GM18517 (cell line): Measurements from ENCODE around the gene MYO7B.

Source experiments
- ATAC-seq: cut with Tn5 transposase; IDR thresholded peaks from one replicate; pipeline ENCODE4 v1.9.1; 2021; ENCODE audit warnings: mild to moderate bottlenecking, moderate library complexity; ENCODE audit not compliant: unreplicated experiment

The MYO7B gene

GRCh38 chr2:127535422-127535901, at the start of gene MYO7B:
Gene MYO7B (plus strand): TSS chr2:127535683. CDS start chr2:127559723, 24,040 bp downstream.
- no peak for ATAC-seq

GRCh38 chr2:127485694-127486071, 49.8 kb upstream of the MYO7B start:
- no peak for ATAC-seq

GRCh38 chr2:127486247-127487058, 49.0 kb upstream of the MYO7B start:
- ATAC-seq, result no peak

- ATAC-seq, result no peak
These were observed 45.2 kb upstream of the MYO7B start for GRCh38 chr2:127490283-127490682.

- ATAC-seq, result no peak
These were observed 37.1 kb upstream of the MYO7B start for GRCh38 chr2:127498386-127498785.

GRCh38 chr2:127503491-127503890, 32.0 kb upstream of the MYO7B start:
- ATAC-seq, result no peak

- no peak for ATAC-seq
These were observed 30.7 kb upstream of the MYO7B start for GRCh38 chr2:127504552-127505430.

- no peak for ATAC-seq
These were observed 29.0 kb upstream of the MYO7B start for GRCh38 chr2:127506510-127506909.

GRCh38 chr2:127508023-127508630, 27.4 kb upstream of the MYO7B start:
- no peak for ATAC-seq

GRCh38 chr2:127508631-127509034, 26.9 kb upstream of the MYO7B start:
- no peak for ATAC-seq

GRCh38 chr2:127510073-127510472, 25.4 kb upstream of the MYO7B start:
- no peak for ATAC-seq

GRCh38 chr2:127511090-127511695, 24.3 kb upstream of the MYO7B start:
- ATAC-seq, result no peak

GRCh38 chr2:127511917-127512316, 23.6 kb upstream of the MYO7B start:
- ATAC-seq, result no peak

- ATAC-seq, result no peak
These were observed 23.1 kb upstream of the MYO7B start for GRCh38 chr2:127512362-127512761.

- no peak for ATAC-seq
These were observed 21.4 kb upstream of the MYO7B start for GRCh38 chr2:127514076-127514475.

- ATAC-seq, result no peak
These were observed 21.0 kb upstream of the MYO7B start for GRCh38 chr2:127514485-127514884.

- ATAC-seq, result no peak
These were observed 20.0 kb upstream of the MYO7B start for GRCh38 chr2:127515383-127515915.

GRCh38 chr2:127516041-127516762, 19.3 kb upstream of the MYO7B start:
- no peak for ATAC-seq

- ATAC-seq, result no peak
These were observed 18.0 kb upstream of the MYO7B start for GRCh38 chr2:127517465-127517864.

- no peak for ATAC-seq
These were observed 15.1 kb upstream of the MYO7B start for GRCh38 chr2:127520424-127520823.
